Islet precursor cell (in vitro differentiated cells): ENCODE measurements around the gene GLRA3.
"Not testable (repeated sequence)": the region's sequence is repeated elsewhere in the genome, so short reads cannot be mapped to it uniquely, and the experiment has no call there.

Experiments used
- DNase-seq: peaks from one replicate; pipeline ENCODE4 v3.0.0-alpha.2; 2018

Gene GLRA3

DNA sequence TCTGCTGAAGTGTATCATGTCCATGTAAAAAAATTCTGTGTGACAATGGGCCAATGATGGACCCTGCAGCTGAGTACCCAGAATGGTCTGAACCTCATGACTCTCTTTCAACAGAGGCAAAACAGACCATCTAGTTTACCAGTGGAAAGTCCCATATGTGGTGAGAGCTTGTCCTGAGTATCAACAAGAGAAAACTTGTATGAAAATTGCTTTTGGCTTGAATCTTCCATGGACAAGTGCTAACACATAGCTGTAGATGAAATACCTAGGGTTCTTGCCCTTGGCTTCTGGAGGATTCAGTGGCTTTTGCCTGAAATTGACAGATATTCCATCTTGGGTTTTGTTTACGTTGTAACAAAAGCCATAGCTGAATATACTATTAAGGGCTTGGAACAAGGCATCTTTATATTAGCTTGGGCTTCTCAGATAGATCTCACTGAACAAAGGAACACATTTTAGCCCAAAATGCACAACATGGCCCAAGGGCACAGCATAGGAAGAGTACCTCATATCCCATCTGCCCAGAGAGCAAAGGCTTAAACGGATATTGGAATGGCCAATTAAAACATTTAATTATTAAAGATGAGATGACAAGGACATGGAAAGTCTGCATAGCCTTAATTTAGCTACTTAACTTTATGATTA is 178.2 kb downstream of the GLRA3 start:
- DNase-seq = no peak

- no peak for DNase-seq
Observed at GRCh38 chr4:174648812-174649211, 180.2 kb downstream of the GLRA3 start.

DNA sequence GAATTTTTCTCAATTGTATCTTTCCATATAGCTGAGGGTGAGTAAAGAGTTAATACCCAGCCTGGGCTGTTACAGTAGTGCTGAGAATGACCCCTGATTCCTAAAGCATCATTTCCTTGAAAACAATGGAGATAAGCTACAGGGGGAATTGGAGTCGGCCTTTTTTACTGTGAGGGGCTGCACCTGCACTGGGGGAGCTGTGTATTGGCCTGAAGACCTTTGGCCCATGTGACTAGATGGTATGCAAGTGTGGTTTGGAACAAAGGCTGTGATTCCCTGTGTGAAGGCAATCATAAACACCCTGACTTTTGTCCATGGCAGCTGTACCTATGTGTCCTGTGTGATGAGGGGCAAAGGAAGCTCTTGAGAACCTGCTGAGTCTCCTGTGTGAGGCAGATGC is 182.7 kb downstream of the GLRA3 start:
- DNase-seq = no peak

DNA sequence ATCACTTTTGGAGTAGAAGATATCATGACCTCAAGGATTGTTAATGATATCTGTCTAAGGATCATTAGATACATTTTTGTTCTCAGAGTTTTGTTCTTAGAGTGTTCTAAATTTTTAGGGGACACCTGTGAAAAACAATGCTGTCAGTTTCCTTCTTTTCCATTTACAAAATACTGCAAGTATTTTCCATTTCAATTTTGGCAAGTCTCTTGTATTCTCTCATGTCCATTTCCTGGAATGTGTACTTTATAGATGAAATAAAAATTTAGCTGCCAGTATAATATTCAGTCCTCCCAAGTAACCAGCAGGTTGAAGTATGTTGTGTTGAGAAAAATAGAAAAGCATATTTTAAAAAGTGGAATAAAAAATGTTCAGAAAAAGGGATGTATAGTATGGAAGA is 188.9 kb downstream of the GLRA3 start:
- no peak for DNase-seq

DNA sequence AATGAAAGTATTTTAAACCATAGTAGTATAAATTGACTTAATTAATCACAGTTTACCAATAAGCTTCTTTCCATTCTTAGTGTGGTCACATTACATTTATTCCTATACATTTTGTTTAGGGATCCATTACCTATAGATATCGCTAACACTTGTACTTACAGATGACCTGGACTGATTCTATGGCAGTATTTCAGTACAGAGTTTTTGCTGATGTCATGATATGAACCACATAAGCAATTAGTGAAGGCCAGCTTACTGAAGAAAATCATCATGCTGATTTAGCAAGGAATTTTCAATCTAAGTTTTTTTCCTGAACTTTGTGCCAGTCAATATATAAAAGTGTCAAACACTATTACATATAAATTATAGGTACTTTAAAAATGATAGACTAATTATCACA is 193.3 kb downstream of the GLRA3 start:
- DNase-seq = no peak

GRCh38 chr4:174633399-174633798 is 195.6 kb downstream of the GLRA3 start:
- DNase-seq = no peak

DNA sequence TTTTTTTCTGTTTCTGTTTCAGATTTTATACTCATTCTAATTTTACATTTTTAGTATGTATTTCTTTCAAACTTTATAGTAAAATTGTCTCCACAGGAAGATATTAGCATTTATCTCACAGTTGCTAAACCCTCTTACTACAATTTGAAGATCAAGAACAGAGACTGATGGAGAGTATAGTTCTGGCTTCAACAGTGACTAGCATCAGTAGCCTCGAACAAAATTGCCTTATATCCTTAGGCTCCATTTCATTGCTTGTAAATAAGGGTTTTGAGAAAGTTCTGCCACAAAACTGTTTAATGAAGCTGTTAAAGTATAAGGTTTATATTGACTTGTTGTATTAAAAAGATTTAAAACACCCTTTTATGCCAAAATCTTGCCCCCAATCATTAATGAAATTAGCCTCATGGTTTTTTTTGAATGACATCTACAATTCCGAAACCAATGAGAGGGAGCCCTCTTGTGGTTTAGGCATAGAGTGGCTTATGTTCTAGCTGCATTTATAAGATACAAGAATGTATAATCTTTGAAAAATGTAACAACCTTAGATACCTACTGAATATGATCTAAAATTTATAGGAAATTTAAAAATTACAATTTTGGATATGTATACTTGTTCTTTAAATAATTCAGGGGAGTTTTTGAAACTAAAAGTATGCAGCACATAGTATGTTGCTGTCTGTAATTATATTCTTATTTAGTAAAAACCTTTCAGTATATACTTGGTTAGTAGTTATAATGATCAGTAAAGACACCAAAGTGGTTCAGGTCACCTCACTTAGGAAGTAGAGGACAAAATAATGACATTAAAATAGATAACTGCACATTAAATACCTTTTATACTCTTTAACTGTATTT is 196.9 kb downstream of the GLRA3 start:
- no peak for DNase-seq

DNA sequence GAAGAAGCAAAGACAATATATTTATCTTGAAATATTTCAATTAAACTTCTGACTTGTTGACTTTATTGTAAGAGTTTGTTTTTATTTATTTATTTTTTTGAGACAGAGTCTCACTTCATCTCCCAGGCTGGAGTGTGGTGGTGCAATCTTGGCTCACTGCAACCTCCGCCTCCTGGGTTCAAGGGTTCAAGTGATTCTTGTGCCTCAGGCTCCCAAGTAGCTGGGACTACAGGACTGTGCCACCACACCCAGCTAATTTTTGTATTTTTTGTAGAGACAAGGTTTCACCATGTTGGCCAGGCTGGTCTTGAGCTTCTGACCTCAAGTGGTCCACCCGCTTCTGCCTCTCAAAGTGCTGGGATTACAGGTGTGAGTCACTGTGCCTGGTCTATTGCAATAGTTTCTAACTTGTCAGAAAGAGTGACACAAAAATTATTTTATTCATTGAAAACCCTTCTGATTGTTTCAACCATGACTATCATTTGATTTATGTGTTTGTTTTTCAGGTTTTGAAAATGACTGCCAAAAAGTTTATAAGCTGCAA is 199.1 kb downstream of the GLRA3 start:
- not testable (repeated sequence) for DNase-seq

DNA sequence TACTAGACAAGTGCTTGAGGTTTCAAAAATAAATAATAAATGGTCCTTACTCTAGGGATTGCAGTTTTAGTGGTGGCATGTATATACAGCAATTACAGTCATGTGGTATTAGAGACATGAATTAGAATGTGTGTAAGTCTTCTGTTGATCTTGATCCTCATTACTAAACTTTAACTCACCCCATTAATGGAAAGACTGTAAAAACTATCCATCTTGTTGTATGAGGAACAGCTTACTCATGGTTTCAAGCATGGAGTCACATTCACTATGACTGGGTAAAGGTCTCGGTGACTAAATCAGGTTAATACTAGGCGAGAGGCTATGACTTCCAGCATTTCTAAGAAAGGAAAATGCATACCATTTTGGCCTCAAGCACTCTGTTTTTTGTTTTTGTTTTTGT is 199.8 kb downstream of the GLRA3 start:
- no peak for DNase-seq

GRCh38 chr4:174628191-174628590 is 200.9 kb downstream of the GLRA3 start:
- DNase-seq = no peak

GRCh38 chr4:174627473-174627872 is 201.6 kb downstream of the GLRA3 start:
- no peak for DNase-seq

DNA sequence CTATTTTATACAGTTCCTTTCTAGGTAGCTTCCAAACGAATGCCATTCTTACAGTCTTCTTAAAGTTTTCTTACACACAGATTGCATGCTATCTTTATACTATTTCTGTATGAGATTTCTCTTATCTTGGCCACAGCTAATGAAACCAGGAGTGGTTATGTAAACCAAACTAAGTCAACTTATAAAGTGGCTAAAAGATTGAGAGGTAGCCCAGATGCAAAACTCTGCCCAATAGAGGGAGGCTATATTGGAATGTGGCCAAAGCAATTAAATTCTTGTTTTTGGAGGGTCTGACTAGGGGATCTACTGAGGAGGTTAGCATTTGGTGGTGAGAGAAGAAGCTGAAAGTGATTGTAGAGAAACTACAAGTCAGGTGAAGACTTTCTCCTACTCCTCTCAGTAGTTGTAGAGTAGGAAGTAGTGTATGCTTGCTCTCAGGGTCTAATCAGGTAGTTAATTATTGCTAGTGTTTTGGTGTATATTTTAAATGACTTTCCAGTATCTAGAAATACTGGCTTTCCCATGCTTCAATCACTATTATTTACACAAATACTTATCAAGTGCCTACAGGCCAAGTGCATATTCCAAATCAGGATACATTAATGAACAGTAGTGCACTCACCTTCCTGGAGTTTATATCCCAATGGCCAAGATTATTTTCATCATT is 202.6 kb downstream of the GLRA3 start:
- no peak for DNase-seq

- no peak for DNase-seq
Observed at GRCh38 chr4:174616661-174617060, 212.4 kb downstream of the GLRA3 start.

- DNase-seq = no peak
Observed at GRCh38 chr4:174613979-174614378, 215.1 kb downstream of the GLRA3 start.

DNA sequence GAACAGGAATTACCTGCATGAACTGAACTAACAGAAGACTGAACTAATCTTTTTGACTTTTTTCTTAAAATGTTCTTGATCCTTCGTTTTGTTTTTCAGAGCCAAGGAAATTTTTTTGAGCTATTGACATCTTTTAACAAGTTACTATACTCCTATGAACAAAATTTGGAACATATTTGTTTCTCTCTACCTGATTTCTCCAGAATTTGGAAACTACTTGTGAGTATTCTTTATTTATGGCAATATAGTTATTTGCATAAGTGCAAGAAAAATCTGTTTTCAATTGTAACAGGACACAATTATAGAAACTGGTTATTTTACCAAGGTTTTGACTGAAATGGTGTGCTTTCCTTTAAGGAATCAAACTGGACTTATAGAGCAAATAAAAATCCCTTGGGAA is 217.3 kb downstream of the GLRA3 start:
- no peak for DNase-seq

DNA sequence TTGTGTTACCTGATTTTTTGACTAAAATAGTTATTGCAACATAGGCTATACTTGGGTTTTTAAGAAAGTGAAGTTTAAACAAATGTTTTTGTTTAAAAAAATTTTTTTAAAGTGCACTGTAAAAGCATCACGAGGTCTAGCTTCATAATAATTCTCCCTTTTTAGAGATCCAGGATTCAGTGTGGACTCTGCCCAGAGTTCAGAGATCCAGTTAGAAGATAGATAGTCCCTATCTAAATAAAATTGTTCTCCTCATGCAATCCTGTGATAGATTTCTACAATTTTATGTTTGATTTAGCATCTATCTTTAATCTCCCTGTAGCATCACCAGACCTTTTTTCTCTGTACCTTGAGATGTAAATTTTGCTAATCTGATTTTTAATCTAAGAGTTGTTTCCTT is 221.3 kb downstream of the GLRA3 start:
- no peak for DNase-seq

GRCh38 chr4:174604198-174604597 is 224.8 kb downstream of the GLRA3 start:
- DNase-seq = no peak

GRCh38 chr4:174600391-174600790 is 228.7 kb downstream of the GLRA3 start:
- no peak for DNase-seq

DNA sequence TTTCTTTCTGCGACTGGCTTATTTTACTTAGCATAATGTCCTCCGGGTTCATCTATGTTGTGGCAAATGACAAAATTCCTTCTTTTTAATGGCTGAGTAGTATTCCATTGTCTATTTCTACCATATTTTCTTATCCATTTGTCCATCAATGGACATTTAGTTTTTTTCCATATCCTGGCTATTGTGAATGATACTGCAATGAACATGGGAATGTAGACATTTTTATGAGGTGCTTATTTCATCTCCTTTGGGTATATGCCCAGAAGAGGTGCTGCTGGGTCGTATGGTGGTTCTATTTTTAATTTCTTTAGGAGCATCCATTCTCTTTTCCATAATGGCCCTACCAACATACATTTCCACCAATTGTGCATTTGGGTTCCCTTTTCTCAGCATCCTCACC is 230.2 kb downstream of the GLRA3 start:
- DNase-seq = no peak

DNA sequence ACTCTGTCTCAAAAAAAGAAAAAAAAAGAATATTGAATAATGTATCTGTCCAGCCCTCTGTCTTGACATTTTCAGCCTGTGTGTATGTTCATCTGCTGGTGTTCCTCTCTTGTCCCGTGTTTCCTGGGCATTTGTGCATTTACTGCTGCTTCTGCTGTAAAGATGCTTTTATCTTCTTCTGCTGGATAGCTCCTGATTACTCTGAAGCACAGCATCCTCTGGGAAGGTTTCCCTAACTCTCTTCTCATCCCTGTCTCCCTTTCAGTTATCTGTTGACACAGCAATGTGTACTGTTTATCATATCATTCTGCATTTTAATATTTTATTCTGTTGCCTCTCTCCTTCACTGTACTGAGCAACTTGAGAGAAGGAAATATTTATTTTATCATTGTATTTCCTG is 232.5 kb downstream of the GLRA3 start:
- DNase-seq = no peak

GRCh38 chr4:174595141-174595929 is 233.7 kb downstream of the GLRA3 start:
- no peak for DNase-seq

DNA sequence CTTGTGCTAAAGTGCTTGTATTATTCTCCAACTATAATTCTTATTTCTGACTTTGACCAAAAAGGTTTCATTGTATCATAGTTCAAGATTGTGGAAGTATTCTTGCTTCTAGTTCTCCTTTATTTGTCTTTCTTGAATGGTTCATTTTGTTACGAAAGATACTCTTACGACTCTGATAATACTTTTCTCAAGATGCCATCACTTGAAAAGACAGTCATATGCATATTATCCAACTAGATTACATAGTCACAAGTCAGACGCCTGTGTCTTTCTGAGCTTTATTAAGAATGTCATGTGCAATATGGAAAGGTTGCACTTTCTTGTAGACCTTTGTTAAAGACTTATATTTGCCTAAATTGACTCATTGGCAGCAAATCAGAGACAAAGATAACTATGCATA is 235.3 kb downstream of the GLRA3 start:
- DNase-seq = no peak

- no peak for DNase-seq
Observed at GRCh38 chr4:174592985-174593335, 236.1 kb downstream of the GLRA3 start.
